Activated B cell treated with CpG ODN at 0.5 μM for 24 hours (primary cell): ENCODE data around the gene SLC16A10. TPM values are rescaled to one million over a fixed set of nuclear protein-coding genes. Genes with fewer than 3 reads are reported as not detected.
"Not testable (repeated sequence)": the region's sequence is repeated elsewhere in the genome, so short reads cannot be mapped to it uniquely, and the experiment has no call there.

Source experiments
- ATAC-seq: fragments of 200-7000 bp; cut with Tn5 transposase; one replicate; pipeline ENCODE4 v1.10.0; 2021; ENCODE audit warnings: low read depth, mild to moderate bottlenecking, moderate library complexity
- CTCF ChIA-PET: fragments of 350-600 bp; sonication (Branson Sonifier 250); formaldehyde crosslinking; loops from one replicate; lab custom pipeline; 2021; ENCODE audit warnings: antibody characterized with exemption; lab: Charles Lee
- POLR2A ChIA-PET: fragments of 350-600 bp; sonication (Branson Sonifier 250); formaldehyde crosslinking; loops from one replicate; lab custom pipeline; 2021; ENCODE audit warnings: antibody characterized with exemption; lab: Charles Lee
- DNase-seq: peaks from one replicate; pipeline ENCODE4 v3.0.0; 2022
- H3K27ac Mint-ChIP-seq: one replicate; pipeline ENCODE4 v1.8.0; 2020; ENCODE audit warnings: mixed read lengths
- H3K27me3 Mint-ChIP-seq: one replicate; pipeline ENCODE4 v1.8.0; 2021; ENCODE audit warnings: mixed read lengths
- H3K36me3 Mint-ChIP-seq: one replicate; pipeline ENCODE4 v1.8.0; 2021; ENCODE audit warnings: low read depth, mixed read lengths
- H3K4me1 Mint-ChIP-seq: one replicate; pipeline ENCODE4 v1.8.0; 2021; ENCODE audit warnings: mixed read lengths
- H3K4me3 Mint-ChIP-seq: one replicate; pipeline ENCODE4 v1.8.0; 2020; ENCODE audit warnings: mild to moderate bottlenecking, mixed read lengths
- H3K9me3 Mint-ChIP-seq: one replicate; pipeline ENCODE4 v1.8.0; 2020; ENCODE audit warnings: mixed read lengths
- CTCF ChIP-seq: fragments of 200-600 bp; IDR thresholded peaks from one replicate; pipeline ENCODE4 v1.8.0; 2022; ENCODE audit warnings: antibody characterized with exemption, mild to moderate bottlenecking
- intact Hi-C: fragments of 100-400 bp; cut with micrococcal nuclease; formaldehyde crosslinking; loops from one replicate; pipeline ENCODE4 v1.15.1; 2024
- total RNA-seq: library from RNA; stranded (reverse); gene quantifications from 2 replicates; pipeline ENCODE4 v1.2.3, GENCODE V29; 2022

The SLC16A10 gene
- total RNA-seq, 1 donor from 2014 or later, result 0.13 TPM

GRCh38 chr6:111190637-111191036, 103.3 kb downstream of the SLC16A10 start:
- H3K4me3 Mint-ChIP-seq, result no peak overlapping the region

GRCh38 chr6:111191136-111191535, 103.8 kb downstream of the SLC16A10 start:
- ATAC-seq, H3K36me3 Mint-ChIP-seq, H3K4me1 Mint-ChIP-seq, H3K27me3 Mint-ChIP-seq, H3K4me3 Mint-ChIP-seq, H3K9me3 Mint-ChIP-seq, H3K27ac Mint-ChIP-seq, intact Hi-C loops, POLR2A ChIA-PET, DNase-seq: not testable (repeated sequence)
- CTCF ChIA-PET, result interaction anchor here (1.0 kb wide), 1 partner anchor 9 kb away, joined by 3 read pairs; no protein-coding TSS in a partner anchor

More at GRCh38 chr6:111190637-111191036, 103.3 kb downstream of the SLC16A10 start:
- H3K4me1 Mint-ChIP-seq, result no peaks in the 10 kb centered on the region
- intact Hi-C loops, result no loop called here
- H3K27ac Mint-ChIP-seq, result no peak overlapping the region
- peaks cover 3% of the 10 kb centered on the region for H3K9me3 Mint-ChIP-seq
- no peak for TF ChIP-seq CTCF
- ATAC-seq (no peak), DNase-seq (no peak)
- H3K36me3 Mint-ChIP-seq, result no peaks in the 10 kb centered on the region
- ChIA-PET POLR2A (no interaction called here), CTCF (interaction anchor here (1.0 kb wide), 1 partner anchor 10 kb away, joined by 3 read pairs; no protein-coding TSS in a partner anchor)
- H3K27me3 Mint-ChIP-seq, result peaks cover 5% of the 10 kb centered on the region

- TF ChIP-seq CTCF, result no peak
- no peak for ATAC-seq
- no peaks in the 10 kb centered on the region for H3K4me1 Mint-ChIP-seq
- no peaks in the 10 kb centered on the region for H3K36me3 Mint-ChIP-seq
- peaks cover 5% of the 10 kb centered on the region for H3K27me3 Mint-ChIP-seq
- intact Hi-C loops, result no loop called here
- ChIA-PET CTCF (no interaction called here), POLR2A (no interaction called here)
- no peak overlapping the region for H3K4me3 Mint-ChIP-seq
- H3K27ac Mint-ChIP-seq, result no peak overlapping the region
- peaks cover 3% of the 10 kb centered on the region for H3K9me3 Mint-ChIP-seq
- DNase-seq, result no peak
Measured at GRCh38 chr6:111192911-111193555, 105.7 kb downstream of the SLC16A10 start.

- ATAC-seq, result no peak
Measured at GRCh38 chr6:111195656-111196055, 108.4 kb downstream of the SLC16A10 start.

GRCh38 chr6:111198841-111199240, 111.5 kb downstream of the SLC16A10 start:
- Mint-ChIP-seq H3K36me3 (no peaks in the 10 kb centered on the region), H3K4me1 (peaks cover 21% of the 10 kb centered on the region), H3K9me3 (no peaks in the 10 kb centered on the region), H3K27ac (no peak overlapping the region), H3K27me3 (no peaks in the 10 kb centered on the region), H3K4me3 (no peak overlapping the region)
- CTCF ChIA-PET, result no interaction called here
- intact Hi-C loops, result no loop called here
- POLR2A ChIA-PET, result no interaction called here
- DNase-seq, result no peak
- TF ChIP-seq CTCF, result no peak
- ATAC-seq, result no peak

More at GRCh38 chr6:111195656-111196055, 108.4 kb downstream of the SLC16A10 start:
- H3K36me3 Mint-ChIP-seq, result no peaks in the 10 kb centered on the region
- peaks cover 3% of the 10 kb centered on the region for H3K9me3 Mint-ChIP-seq
- CTCF ChIA-PET, result no interaction called here
- peaks cover 9% of the 10 kb centered on the region for H3K4me1 Mint-ChIP-seq
- no peak for DNase-seq
- POLR2A ChIA-PET, result no interaction called here
- intact Hi-C loops, result no loop called here
- TF ChIP-seq CTCF, result no peak
- no peak overlapping the region for H3K4me3 Mint-ChIP-seq
- peaks cover 5% of the 10 kb centered on the region for H3K27me3 Mint-ChIP-seq
- H3K27ac Mint-ChIP-seq, result no peak overlapping the region
